HL-60 (cell line): Measurements from ENCODE around the gene PRR23B.

ENCODE experiments used
- SPI1 ChIP-seq: IDR thresholded peaks from 2 replicates; pipeline ENCODE4 v1.6.1; 2012; ENCODE audit warnings: low read depth, mild to moderate bottlenecking, borderline replicate concordance
- TF ChIP-seq, protein P1 (sequence below): IDR thresholded peaks from one replicate; pipeline ENCODE4 v1.5.1; 2011; ENCODE audit warnings: low read length, control low read depth, inconsistent platforms; ENCODE audit not compliant: insufficient read depth

GRCh38 chr3:138975351-138975750 lies 45.4 kb downstream of the PRR23B start:
- TF ChIP-seq, protein P1, sequence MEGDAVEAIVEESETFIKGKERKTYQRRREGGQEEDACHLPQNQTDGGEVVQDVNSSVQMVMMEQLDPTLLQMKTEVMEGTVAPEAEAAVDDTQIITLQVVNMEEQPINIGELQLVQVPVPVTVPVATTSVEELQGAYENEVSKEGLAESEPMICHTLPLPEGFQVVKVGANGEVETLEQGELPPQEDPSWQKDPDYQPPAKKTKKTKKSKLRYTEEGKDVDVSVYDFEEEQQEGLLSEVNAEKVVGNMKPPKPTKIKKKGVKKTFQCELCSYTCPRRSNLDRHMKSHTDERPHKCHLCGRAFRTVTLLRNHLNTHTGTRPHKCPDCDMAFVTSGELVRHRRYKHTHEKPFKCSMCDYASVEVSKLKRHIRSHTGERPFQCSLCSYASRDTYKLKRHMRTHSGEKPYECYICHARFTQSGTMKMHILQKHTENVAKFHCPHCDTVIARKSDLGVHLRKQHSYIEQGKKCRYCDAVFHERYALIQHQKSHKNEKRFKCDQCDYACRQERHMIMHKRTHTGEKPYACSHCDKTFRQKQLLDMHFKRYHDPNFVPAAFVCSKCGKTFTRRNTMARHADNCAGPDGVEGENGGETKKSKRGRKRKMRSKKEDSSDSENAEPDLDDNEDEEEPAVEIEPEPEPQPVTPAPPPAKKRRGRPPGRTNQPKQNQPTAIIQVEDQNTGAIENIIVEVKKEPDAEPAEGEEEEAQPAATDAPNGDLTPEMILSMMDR = no peak
- no peak for TF ChIP-seq SPI1
